ENCODE results near the gene CHML.

Gene CHML

GRCh38 chr1:241640149-241640866 lies at the start of gene CHML, which contains the start of gene OPN3 (continued):
- TF ChIP-seq HIC1 (tag by site-specific recombination; IDR thresholded peaks at IDR 0.05) = peak; percentile 96
- 0 out of 2 replicates have a peak, but pooled peaks have one; percentile 12 for TF ChIP-seq ZSCAN5A (tag by site-specific recombination; IDR thresholded peaks at IDR 0.05)
- TF ChIP-seq KLF8 (tag by site-specific recombination; IDR thresholded peaks at IDR 0.05) = 0 out of 2 replicates have a peak, but pooled peaks have one; percentile 20
- no peak for TF ChIP-seq ZNF175 (tag by site-specific recombination; IDR thresholded peaks at IDR 0.05)
- TF ChIP-seq ZNF394 (tag by site-specific recombination; IDR thresholded peaks at IDR 0.05; ENCODE audit: borderline replicate concordance) = peak; percentile 46; the same call in 1 of the 2 replicates
- TF ChIP-seq ZNF391 (tag by site-specific recombination; IDR thresholded peaks at IDR 0.05; ENCODE audit: borderline replicate concordance, low read depth) = peak; percentile 24; the same call in 1 of the 2 replicates
- TF ChIP-seq ZNF626 (tag by site-specific recombination; IDR thresholded peaks at IDR 0.05) = peak; percentile 81; the same call in 1 of the 2 replicates
- no peak for TF ChIP-seq TRIM28 (IDR thresholded peaks at IDR 0.05; ENCODE audit: borderline replicate concordance, low read length)
- no peak for TF ChIP-seq BCL6B (tag by site-specific recombination; IDR thresholded peaks at IDR 0.05)
- 0 out of 2 replicates have a peak, but pooled peaks have one; percentile 46 for TF ChIP-seq ZNF677 (tag by site-specific recombination; IDR thresholded peaks at IDR 0.05)
- peak; percentile 63 for TF ChIP-seq ZBTB8A (tag by site-specific recombination; IDR thresholded peaks at IDR 0.05)
- TF ChIP-seq GLIS2 (tag by site-specific recombination; IDR thresholded peaks at IDR 0.05) = peak; percentile 44
- no peak for TF ChIP-seq ZSCAN4 (tag by site-specific recombination; IDR thresholded peaks at IDR 0.05)
- TF ChIP-seq ZNF610 (tag by site-specific recombination; IDR thresholded peaks at IDR 0.05; ENCODE audit: borderline replicate concordance) = peak; percentile 77
- 0 out of 2 replicates have a peak, but pooled peaks have one; percentile 32 for TF ChIP-seq ZBTB11 (tag by site-specific recombination; conservative IDR thresholded peaks at IDR 0.05; ENCODE audit: low read depth)
- TF ChIP-seq ZNF623 (tag by site-specific recombination; IDR thresholded peaks at IDR 0.05) = no peak
- TF ChIP-seq PBX3 (CRISPR knock-in tag; IDR thresholded peaks at IDR 0.05) = peak; percentile 48; the same call in 1 of the 2 replicates
- peak; percentile 56; the same call in 1 of the 2 replicates for TF ChIP-seq ZNF133 (tag by site-specific recombination; IDR thresholded peaks at IDR 0.05)
- TF ChIP-seq ZNF221 (tag by site-specific recombination; IDR thresholded peaks at IDR 0.05; ENCODE audit: borderline replicate concordance) = no peak
- TF ChIP-seq SP3 (tag by site-specific recombination; IDR thresholded peaks at IDR 0.05) = peak; percentile 60; the same call in 1 of the 2 replicates
- 0 out of 2 replicates have a peak, but pooled peaks have one; percentile 76 for TF ChIP-seq ZNF785 (tag by site-specific recombination; IDR thresholded peaks at IDR 0.05)
- peak; percentile 87 for TF ChIP-seq ZNF335 (tag by site-specific recombination; conservative IDR thresholded peaks at IDR 0.05)
- peak; percentile 11 for TF ChIP-seq ZNF184 (tag by site-specific recombination; IDR thresholded peaks at IDR 0.05)
- 0 out of 2 replicates have a peak, but pooled peaks have one; percentile 3 for TF ChIP-seq ZNF513 (tag by site-specific recombination; IDR thresholded peaks at IDR 0.05)
- TF ChIP-seq ZNF121 (tag by site-specific recombination; IDR thresholded peaks at IDR 0.05) = 0 out of 2 replicates have a peak, but pooled peaks have one; percentile 21
- peak; percentile 81; the same call in 1 of the 2 replicates for TF ChIP-seq ZNF24 (tag by site-specific recombination; IDR thresholded peaks at IDR 0.05)

Measured in HEK293 (cell line).